ENCODE measurements around the gene ZNF66.
"Not testable (repeated sequence)": the region's sequence is repeated elsewhere in the genome, so short reads cannot be mapped to it uniquely, and the experiment has no call there.

The ZNF66 gene

GRCh38 chr19:20776083-20777076 lies at the start of gene ZNF66:
ZNF66 (plus strand) TSS chr19:20776304; CDS start chr19:20776448, 144 bp downstream.
- DNase-seq (ENCODE audit: low spot score), result peak; percentile 99

GRCh38 chr19:20750169-20750568 lies 25.9 kb upstream of the ZNF66 start:
- not testable (repeated sequence) for DNase-seq (ENCODE audit: low spot score)

DNA sequence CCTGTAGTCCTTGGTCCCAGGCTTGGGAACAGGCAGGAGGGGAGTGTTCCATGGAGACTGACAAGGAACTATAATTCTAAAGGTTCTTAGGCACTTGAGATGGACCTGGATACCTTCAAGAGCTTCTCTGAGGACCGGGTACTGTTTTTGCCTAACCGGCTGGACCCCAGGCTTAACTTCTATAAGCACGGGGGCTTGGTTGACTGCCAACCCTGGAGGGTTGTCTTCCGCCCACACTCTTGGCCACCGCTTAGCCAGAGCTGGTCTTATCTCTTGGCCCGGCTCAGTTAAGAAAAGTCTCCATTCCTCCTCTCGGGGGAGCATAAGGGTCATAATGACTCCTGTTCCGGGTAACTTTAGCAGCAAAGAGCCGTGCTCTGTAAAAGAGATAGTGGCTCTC lies 23.8 kb upstream of the ZNF66 start:
- DNase-seq (ENCODE audit: low spot score), result not testable (repeated sequence)

DNA sequence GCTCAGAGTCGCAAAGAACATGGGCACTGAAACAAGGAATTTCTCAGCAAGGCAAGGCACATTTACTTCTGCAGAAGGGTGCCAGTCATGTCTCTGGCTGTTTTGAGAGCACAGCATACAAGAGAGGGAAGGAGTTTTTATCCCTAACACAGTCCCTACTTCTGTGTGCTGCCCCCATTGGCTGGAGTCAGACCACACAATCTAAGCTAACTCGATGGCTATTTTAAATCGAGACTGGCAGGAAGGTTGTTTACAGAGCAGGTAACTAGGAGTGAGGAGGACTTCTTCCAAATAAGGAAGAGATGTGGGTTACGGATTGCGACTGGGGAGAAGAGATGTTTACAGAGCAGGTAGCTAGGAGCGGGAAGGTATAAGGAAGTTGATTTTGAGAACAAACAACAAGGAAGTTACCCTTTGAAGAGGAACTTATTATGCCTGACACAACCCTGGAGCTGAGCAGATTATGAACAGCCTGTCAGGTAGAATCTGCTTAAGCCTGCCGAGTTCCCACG lies 6.8 kb upstream of the ZNF66 start:
- DNase-seq (ENCODE audit: low spot score), result not testable (repeated sequence)

DNA sequence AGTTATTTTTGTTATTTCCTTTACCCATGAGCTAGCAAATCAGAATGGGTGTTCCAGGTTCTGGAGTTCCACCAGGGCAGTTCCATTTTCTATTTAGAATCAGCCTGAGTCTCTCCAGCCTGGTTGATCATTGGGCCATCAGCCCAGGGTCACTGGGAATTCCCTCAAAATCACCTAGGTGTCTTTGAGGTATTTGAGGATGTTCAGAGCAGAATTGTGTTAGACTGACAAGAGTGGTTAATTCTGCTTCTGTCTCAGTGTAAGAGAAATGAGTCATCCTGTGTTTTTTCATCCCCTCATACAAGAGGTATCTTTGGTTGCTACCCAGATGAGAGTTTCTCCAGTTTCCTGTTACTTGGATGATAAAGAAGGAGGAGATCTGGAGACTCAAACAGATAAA lies 11.7 kb downstream of the ZNF66 start:
- DNase-seq (ENCODE audit: low spot score), result no peak

DNA sequence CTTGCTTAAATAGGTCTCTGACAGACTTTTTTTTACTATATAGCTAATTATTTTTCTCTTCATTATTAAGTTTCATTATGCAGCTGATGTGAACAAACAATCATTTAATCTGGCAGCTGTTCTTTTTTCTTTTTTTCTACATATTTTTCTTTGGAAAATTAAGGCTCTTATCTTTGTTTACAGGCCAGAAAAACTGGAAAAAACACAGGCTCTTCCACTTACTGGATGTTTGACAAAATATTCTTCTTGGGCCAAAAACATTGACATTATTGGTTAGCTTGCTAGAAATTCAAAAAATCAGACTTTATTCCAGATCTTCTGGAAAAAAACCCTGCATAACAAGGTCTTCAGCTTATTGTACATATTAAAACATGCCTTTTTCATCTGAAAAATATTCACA lies 15.7 kb downstream of the ZNF66 start:
- no peak for DNase-seq (ENCODE audit: low spot score)

DNA sequence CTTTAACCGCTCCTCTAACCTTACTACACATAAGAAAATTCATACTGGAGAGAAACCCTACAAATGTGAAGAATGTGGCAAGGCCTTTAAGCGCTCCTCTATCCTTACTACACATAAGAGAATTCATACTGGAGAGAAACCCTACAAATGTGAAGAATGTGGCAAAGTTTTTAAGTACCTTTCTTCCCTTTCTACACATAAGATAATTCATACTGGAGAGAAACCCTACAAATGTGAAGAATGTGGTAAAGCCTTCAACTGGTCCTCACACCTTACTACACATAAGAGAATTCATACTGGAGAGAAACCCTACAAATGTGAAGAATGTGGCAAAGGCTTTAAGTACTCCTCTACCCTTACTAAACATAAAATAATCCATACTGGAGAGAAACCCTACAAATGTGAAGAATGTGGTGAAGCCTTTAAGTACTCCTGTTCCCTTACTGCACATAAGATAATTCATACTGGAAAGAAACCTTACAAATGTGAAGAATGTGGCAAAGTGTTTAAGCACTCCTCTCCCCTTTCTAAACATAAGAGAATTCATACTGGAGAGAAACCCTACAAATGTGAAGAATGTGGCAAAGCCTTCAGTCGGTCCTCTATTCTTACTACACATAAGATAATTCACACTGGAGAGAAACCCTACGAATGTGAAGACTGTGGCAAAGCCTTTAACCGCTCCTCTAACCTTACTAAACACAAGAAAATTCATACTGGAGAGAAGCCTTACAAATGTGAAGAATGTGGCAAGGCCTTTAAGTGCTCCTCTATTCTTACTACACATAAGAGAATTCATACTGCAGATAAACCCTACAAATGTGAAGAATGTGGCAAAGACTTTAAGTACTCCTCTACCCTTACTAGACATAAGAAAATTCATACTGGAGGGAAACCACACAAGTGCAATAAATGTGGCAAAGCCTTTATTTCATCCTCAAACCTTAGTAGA lies 30.5 kb downstream of the ZNF66 start:
- not testable (repeated sequence) for DNase-seq (ENCODE audit: low spot score)

DNA sequence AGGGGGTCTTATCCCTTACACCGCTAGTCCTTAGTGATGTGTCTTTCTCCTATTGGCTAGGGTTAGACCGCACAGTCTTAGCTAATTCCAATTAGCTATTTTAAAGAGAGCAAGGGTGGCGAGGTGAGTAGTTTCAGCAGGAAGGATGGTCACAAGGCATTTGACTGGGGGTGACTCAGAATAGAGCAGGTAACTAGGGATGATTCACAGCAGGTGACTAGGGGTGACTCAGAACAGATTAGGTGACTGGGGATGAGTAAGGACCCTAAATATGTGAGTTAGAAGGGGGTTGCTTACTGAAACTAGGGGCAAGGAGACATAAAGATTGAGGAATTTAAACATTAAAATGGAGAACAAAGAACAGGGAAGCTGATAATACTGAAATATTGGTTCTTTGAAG lies 64.3 kb downstream of the ZNF66 start:
- no peak for DNase-seq (ENCODE audit: low spot score)
